ENCODE measurements around the gene RUVBL1. TPM values are rescaled to one million over a fixed set of nuclear protein-coding genes. Genes with fewer than 3 reads are reported as not detected.

RUVBL1 gene
- total RNA-seq, 2 experiments from 2014 or later, result 5.6 to 7.7 TPM

DNA sequence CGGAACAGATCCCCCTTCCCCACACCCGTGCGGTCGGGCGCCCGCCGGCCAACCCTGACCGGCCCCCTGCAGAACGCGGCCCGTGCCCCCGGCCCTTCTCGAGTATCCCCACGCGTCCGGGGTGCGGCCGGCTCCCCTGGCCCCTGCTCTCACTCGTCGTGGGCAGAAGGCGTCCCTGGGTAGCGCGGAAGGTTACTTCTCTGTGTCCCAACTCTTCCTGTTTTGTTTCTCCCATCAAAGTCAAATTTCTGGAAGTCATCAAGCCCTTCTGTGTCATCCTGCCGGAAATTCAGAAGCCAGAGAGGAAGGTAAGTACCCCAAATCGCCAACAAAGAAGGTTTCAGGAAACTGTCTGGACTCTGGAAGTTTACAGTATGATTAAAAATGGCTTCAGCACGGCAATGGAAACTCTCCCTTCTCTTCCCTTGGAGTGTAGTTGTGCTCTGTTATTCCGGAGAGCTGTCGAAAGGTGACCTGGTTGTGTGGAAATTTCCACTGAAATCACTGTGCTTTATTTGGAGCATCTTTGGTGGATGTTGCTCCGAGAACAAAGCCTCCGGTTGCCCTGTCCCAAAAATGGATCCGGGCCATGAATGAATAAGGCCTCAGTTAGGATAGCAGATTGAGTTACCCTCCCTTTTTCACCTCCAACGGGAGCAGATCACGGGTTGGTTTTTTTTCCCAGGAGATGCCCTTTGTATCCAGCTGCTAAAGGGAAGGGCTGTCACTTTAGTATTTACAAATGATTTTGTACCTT lies 70.8 kb downstream of the RUVBL1 start:
- TF ChIP-seq, protein P1, sequence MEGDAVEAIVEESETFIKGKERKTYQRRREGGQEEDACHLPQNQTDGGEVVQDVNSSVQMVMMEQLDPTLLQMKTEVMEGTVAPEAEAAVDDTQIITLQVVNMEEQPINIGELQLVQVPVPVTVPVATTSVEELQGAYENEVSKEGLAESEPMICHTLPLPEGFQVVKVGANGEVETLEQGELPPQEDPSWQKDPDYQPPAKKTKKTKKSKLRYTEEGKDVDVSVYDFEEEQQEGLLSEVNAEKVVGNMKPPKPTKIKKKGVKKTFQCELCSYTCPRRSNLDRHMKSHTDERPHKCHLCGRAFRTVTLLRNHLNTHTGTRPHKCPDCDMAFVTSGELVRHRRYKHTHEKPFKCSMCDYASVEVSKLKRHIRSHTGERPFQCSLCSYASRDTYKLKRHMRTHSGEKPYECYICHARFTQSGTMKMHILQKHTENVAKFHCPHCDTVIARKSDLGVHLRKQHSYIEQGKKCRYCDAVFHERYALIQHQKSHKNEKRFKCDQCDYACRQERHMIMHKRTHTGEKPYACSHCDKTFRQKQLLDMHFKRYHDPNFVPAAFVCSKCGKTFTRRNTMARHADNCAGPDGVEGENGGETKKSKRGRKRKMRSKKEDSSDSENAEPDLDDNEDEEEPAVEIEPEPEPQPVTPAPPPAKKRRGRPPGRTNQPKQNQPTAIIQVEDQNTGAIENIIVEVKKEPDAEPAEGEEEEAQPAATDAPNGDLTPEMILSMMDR (IDR thresholded peaks at IDR 0.05), result no peak
- Mint-ChIP-seq H3K27me3 (no peaks in the 10 kb centered on the region), H3K4me3 (peak overlapping the region; percentile 99), H3K9me3 (no peaks in the 10 kb centered on the region), H3K36me3 (ENCODE audit: low read depth) (peaks cover 61% of the 10 kb centered on the region), H3K4me1 (ENCODE audit: low read depth) (peaks cover 47% of the 10 kb centered on the region), H3K27ac (peak overlapping the region; percentile 88)
- ATAC-seq (ENCODE audit: poor library complexity) (no peak), DNase-seq (peak in 1 of 14 experiments; percentile 21)
- H3K27me3 ChIP-seq (ENCODE audit: control insufficient read depth in 1 of 2, insufficient read depth in 2 of 2, low read length in 2 of 2), result no peaks in the 10 kb centered on the region
- H3K27ac ChIP-seq (ENCODE audit: low read depth in 1 of 2, low read length in 2 of 2), result peak overlapping the region; percentile 71 to 72
- H3K9me3 ChIP-seq (ENCODE audit: control insufficient read depth in 1 of 2, insufficient read depth in 1 of 2, low read length in 2 of 2), result no peaks in the 10 kb centered on the region
- CTCF ChIA-PET, result interaction anchor here (1.4 kb wide), 1 partner anchor 23 kb away, joined by 6 read pairs; no protein-coding TSS in a partner anchor
- peaks cover 39% of the 10 kb centered on the region for H3K36me3 ChIP-seq (ENCODE audit: insufficient read depth, low read length)
- intact Hi-C loops (cut with DNase I, micrococcal nuclease), result loop anchor here (1.0 to 5.0 kb wide), 10 partner anchors 22 to 1840 kb away; partner anchors contain the start of genes ABTB1 (in 1 of the 2), CHCHD6 (in 1 of the 2), EEFSEC (in 1 of the 2) and PLXNA1 (in 1 of the 2)
- POLR2A ChIA-PET, result interaction anchor here (0.6 to 1.6 kb wide), 4 partner anchors 11 to 71 kb away, joined by 4 to 9 read pairs (median 6); partner anchors contain the start of gene RUVBL1
- H3K4me1 ChIP-seq (ENCODE audit: insufficient read depth, low read length), result peaks cover 40% of the 10 kb centered on the region
- peak overlapping the region; percentile 95 for H3K4me3 ChIP-seq (ENCODE audit: low read length)

- H3K4me3 ChIP-seq (ENCODE audit: low read length), result peak within 1 kb of the TSS; percentile 95
- peaks cover 47% of the 10 kb centered on the region for H3K4me1 Mint-ChIP-seq (ENCODE audit: low read depth)
- no peaks in the 10 kb centered on the region for H3K27me3 Mint-ChIP-seq
- peaks cover 54% of the 10 kb centered on the region for H3K36me3 Mint-ChIP-seq (ENCODE audit: low read depth)
- POLR2A ChIA-PET, result interaction anchor here (0.6 to 1.6 kb wide), 5 partner anchors 12 to 101 kb away, joined by 3 to 9 read pairs (median 5); partner anchors contain the start of genes EEFSEC and RUVBL1
- CTCF ChIA-PET, result interaction anchor here (1.4 kb wide), 1 partner anchor 24 kb away, joined by 6 read pairs; no protein-coding TSS in a partner anchor
- TF ChIP-seq, protein P1 (IDR thresholded peaks at IDR 0.05), result no peak
- ATAC-seq (ENCODE audit: poor library complexity) (peak; percentile 93), DNase-seq (peak; percentile 91 to 97 (median 94))
- H3K27ac ChIP-seq (ENCODE audit: low read depth in 1 of 2, low read length in 2 of 2), result peak within 1 kb of the TSS; percentile 72 to 73
- intact Hi-C loops (cut with DNase I, micrococcal nuclease), result loop anchor here (1.0 to 5.0 kb wide), 10 partner anchors 23 to 1840 kb away; partner anchors contain the start of genes ABTB1 (in 1 of the 2), CHCHD6 (in 1 of the 2), EEFSEC (in 1 of the 2) and PLXNA1 (in 1 of the 2)
- peaks cover 37% of the 10 kb centered on the region for H3K4me1 ChIP-seq (ENCODE audit: insufficient read depth, low read length)
- H3K9me3 Mint-ChIP-seq, result no peaks in the 10 kb centered on the region
- H3K27me3 ChIP-seq (ENCODE audit: control insufficient read depth in 1 of 2, insufficient read depth in 2 of 2, low read length in 2 of 2), result no peaks in the 10 kb centered on the region
- H3K9me3 ChIP-seq (ENCODE audit: control insufficient read depth in 1 of 2, insufficient read depth in 1 of 2, low read length in 2 of 2), result no peaks in the 10 kb centered on the region
- peak within 1 kb of the TSS; percentile 88 for H3K27ac Mint-ChIP-seq
- H3K4me3 Mint-ChIP-seq, result peak within 1 kb of the TSS; percentile 99
- peaks cover 32% of the 10 kb centered on the region for H3K36me3 ChIP-seq (ENCODE audit: insufficient read depth, low read length)
Measured at GRCh38 chr3:128051837-128052594, 71.6 kb downstream of the RUVBL1 start, which contains the start of gene SEC61A1. Gene SEC61A1 (plus strand): TSS chr3:128052437. CDS start chr3:128052553, 116 bp downstream.

GRCh38 chr3:128051459-128051836 lies 72.2 kb downstream of the RUVBL1 start:
- Histone ChIP-seq H3K4me1 (ENCODE audit: insufficient read depth, low read length) (peaks cover 36% of the 10 kb centered on the region), H3K27ac (ENCODE audit: low read depth in 1 of 2, low read length in 2 of 2) (peak overlapping the region; percentile 69 to 73), H3K36me3 (ENCODE audit: insufficient read depth, low read length) (peaks cover 27% of the 10 kb centered on the region), H3K9me3 (ENCODE audit: control insufficient read depth in 1 of 2, insufficient read depth in 1 of 2, low read length in 2 of 2) (no peaks in the 10 kb centered on the region), H3K4me3 (ENCODE audit: low read length) (peak overlapping the region; percentile 95), H3K27me3 (ENCODE audit: control insufficient read depth in 1 of 2, insufficient read depth in 2 of 2, low read length in 2 of 2) (no peaks in the 10 kb centered on the region)
- H3K4me3 Mint-ChIP-seq, result peak overlapping the region; percentile 92
- intact Hi-C loops (cut with DNase I, micrococcal nuclease), result loop anchor here in 1 of 2 experiments (1.0 to 5.0 kb wide), 8 partner anchors 101 to 1841 kb away; partner anchors contain the start of genes ABTB1, CHCHD6, EEFSEC and PLXNA1
- peak overlapping the region; percentile 88 for H3K27ac Mint-ChIP-seq
- ChIA-PET CTCF (interaction anchor here (1.4 kb wide), 1 partner anchor 24 kb away, joined by 6 read pairs; no protein-coding TSS in a partner anchor), POLR2A (interaction anchor here (1.0 kb wide), 1 partner anchor 102 kb away, joined by 3 read pairs; the partner anchor contains the start of gene EEFSEC)
- TF ChIP-seq, protein P1 (IDR thresholded peaks at IDR 0.05), result no peak
- no peaks in the 10 kb centered on the region for H3K27me3 Mint-ChIP-seq
- DNase-seq (no peak), ATAC-seq (ENCODE audit: poor library complexity) (no peak)
- peaks cover 47% of the 10 kb centered on the region for H3K4me1 Mint-ChIP-seq (ENCODE audit: low read depth)
- peaks cover 49% of the 10 kb centered on the region for H3K36me3 Mint-ChIP-seq (ENCODE audit: low read depth)
- no peaks in the 10 kb centered on the region for H3K9me3 Mint-ChIP-seq
